RPMI8226 (cell line): ENCODE data around the gene RCVRN.

Experiments used
- DNase-seq: peaks from one replicate; pipeline ENCODE4 v3.0.0-alpha.2; 2015

RCVRN gene

DNA sequence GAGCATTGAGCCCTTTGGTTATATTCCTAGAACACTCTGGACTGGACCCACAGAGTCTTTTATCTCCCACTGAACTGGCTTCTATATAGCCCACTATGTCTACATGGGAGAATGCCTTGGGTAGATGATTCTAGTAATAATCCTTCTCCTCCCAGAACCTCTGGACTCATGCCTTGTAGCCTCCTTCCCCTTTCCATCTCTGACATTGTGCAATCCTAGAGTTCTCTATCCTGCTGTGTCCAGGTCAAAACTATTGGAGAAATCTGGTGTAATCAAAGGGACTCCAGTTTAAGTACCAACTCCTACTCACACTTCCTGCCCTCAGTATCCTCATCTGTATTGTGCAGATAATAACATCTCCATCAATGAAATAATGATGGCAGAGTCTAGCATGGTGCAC, 9.1 kb downstream of the RCVRN start:
- no peak for DNase-seq

GRCh38 chr17:9894231-9894630, 10.8 kb downstream of the RCVRN start:
- no peak for DNase-seq

DNA sequence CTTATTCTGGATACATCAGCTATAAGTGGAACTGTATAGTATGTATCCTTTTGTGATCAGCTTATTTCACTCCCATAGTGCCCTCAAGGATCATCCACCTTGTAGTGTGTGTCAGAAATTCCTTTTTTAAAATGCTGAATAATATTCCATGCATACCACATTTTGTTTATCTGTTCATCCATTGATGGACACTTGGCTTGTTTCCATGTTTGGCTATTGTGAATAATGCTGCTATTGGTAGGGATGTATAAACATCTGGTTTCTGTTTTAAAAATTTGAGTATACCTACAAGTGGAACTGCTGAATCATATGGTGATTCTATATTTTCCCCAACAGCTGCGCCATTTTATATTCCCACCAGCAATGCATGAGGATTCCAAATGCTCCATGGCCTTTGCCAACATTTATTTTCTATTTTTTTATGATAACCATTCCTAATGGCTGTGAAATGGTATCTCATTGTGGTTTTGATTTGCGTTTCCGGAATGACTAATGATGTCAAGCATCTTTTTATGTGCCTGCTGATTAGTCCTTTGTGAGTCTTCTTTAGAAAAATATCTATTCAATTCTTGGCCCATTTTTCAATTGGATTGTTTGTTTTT, 11.6 kb downstream of the RCVRN start:
- no peak for DNase-seq

- DNase-seq, result peak; percentile 10
Observed at GRCh38 chr17:9890124-9890523, 14.9 kb downstream of the RCVRN start.

DNA sequence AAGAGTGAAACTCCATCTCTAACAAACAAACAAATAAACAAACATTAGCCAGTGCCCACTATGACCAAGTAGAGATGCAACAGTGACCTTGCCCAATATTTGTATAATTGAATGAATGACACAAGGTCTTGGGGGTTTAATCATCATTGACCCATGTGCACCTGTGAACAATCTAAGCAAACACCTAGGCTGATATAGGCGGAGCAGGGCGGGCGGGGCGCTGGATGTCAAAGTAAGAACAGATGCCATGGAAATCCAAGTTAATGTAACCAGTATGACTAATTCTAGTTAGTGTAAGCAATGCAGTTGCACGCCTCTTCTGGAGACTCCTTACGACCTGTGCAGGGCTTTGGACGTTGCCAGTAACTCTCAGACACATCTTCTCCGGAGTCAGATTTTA, 17.6 kb downstream of the RCVRN start:
- no peak for DNase-seq

DNA sequence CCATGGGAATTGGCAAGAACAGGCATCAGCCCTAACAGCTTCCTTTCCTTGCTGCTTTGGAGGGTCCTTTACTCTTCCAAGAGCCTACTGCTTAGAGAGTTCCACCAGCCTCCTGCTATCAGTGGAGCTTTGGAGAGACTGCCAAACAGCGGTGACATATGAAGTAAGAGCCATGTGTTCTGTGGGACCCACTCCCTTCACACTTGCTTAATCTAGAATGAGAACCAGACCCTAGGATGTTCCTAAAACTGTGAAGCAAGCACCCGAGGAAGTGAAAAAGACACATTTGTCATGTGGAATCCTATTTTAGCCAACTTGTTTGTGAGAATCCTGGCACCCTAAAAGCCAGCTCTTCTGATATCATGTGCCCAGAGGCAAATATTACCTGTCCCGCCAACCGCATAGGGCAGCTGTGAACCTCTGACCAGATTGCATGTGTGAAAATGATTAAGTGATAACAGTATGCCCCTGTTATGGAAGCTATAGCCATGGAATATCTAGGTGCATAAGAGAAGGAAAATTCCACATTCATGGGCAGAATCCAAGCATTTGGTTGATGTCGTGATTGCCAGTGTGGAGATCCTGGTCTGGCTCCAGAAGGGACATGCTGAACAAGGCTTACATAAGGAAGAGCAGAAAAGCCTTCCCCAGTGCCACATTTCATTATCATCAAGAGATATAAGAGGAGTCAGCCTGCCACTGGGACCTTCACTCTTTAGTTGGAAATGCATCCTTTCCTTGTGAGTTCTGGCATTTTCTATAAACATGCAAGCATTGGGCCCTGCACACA, 18.7 kb downstream of the RCVRN start:
- no peak for DNase-seq

DNA sequence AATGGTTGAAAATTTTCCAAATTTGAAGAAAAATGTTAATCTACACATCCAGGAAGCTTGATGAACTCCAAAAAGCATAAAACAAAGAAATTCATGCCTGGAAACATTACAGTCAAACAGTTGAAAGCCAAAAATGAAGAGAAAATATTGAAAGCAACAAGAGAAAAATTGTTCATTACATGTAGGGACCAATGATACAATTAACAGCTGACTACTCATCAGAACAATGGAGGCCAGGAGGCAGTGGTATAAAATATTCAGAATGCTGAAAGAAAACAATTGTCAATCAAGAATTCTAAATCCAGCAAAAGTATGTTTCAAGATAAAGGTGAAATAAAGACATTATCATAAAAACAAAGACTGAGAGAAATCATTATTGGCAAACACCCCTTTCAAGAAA, 21.6 kb downstream of the RCVRN start:
- no peak for DNase-seq

DNA sequence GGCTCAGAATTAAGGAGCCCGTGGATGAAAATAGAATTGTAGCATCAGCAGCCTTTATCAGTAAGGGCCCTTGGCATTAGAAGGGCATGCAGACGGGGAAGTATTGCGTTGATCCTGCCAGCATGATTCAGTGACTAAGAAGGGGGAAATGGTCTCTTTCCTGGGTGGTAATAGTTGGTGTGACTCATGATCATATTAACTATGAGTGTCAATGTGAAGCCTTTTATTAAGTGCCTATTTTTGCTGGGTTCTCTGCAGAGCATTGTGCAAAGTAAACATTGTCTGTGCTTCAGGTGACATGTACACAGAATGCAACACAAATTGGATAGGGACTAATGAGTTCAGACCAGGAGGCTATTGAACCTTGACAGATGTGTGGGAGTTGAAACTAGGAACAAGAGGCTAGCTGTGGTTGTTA, 24.5 kb downstream of the RCVRN start:
- no peak for DNase-seq

GRCh38 chr17:9878786-9879525, 26.1 kb downstream of the RCVRN start:
- DNase-seq, result no peak

DNA sequence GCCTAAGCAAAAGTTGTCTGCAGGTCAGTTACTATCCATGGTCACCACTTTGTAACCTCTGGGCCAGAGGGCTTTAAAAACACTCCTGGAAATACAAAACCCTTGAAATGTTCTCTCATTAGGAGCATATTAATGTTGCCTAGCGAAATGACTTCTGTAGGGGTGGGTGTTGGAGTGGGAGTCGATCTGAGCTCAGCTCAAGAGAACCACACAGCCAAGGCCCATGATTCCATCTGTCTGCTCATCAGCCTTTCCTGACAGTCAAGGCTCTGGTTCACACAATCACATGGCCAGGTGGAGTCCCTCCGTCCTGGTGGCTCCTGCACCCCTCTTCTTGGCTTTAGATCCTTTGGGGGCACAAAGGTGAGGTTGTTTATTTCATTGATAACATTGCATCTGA, 26.7 kb downstream of the RCVRN start:
- no peak for DNase-seq

DNA sequence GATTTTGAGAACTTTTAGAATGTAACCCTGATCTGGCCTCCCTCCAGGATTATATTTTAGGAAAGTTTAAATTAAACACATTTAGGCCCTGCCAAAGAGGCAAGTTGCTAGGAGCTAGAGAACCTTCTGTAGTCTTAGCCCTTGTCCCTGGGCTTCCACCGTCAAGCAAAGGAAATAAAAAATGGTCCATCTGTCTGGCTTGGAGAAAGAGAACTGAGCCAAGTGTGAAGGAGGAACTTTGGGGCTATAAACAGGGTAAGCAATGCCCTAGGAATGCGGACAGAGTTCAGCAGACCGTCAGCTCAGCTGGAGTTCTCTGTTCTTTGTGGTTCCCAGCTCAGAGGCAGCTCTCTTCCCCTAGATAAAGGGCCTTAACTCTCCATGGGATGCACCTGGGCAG, 29.6 kb downstream of the RCVRN start:
- DNase-seq, result no peak

DNA sequence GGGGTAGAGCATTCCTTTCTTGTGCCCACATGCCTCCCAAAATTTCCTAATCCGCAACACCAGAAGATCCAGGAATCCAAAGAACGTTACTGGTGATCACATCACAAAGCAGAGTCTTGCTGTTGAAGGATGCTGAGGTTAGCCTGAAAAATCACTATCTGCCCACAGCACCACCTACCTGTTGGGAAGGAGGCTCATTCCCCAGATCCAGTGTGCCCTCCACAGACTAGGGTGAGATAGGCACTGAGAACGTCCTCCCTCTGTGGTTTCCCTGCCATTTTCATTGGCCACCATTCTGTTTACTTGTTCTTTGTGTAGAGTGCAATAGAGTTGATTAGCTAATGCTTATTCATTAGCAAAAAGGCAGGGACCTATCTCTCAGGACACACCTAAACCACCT, 30.3 kb downstream of the RCVRN start:
- no peak for DNase-seq

GRCh38 chr17:9872852-9873251, 32.2 kb downstream of the RCVRN start:
- no peak for DNase-seq

- no peak for DNase-seq
Observed at GRCh38 chr17:9868552-9868951, 36.5 kb downstream of the RCVRN start.

- DNase-seq, result no peak
Observed at GRCh38 chr17:9865586-9865985, 39.5 kb downstream of the RCVRN start.

DNA sequence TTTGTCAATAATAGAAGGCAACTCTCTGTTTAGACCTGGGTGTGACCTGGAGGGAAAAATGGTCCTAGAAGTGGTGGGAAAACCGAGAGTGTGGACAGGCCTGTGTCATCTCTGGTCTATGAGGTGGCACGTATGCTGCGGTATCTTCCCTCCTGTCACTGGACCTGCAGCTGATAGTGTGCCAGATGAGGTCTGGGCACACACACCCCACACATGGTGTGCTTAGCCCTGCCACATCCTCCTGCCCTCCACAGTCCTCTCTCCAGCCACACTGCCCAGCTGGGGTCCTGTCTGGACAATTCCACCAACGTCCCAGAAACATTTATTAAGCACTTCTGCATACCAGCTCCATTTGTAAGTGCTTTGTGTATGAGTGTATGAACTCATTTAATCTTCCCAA, 42.1 kb downstream of the RCVRN start:
- DNase-seq, result no peak

DNA sequence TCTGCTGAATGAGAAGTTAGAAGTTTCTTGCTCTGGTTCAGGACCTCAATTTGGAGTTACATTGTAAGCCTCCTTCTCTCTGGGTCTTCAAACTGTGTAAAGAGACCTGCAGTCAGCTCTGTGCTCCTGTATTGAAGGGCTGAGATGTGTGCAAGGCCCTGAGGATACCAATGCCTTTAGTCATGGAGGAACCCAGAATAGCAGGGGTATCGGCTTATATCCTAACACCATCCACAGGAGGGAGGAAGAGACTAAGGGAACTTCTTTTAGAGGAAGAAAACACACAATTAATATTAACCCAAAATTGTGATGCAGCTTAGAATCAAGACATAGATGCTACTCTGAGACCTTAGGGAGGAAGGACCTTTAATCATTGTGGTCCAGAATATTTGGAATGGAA, 42.9 kb downstream of the RCVRN start:
- DNase-seq, result no peak

- DNase-seq, result no peak
Observed at GRCh38 chr17:9860851-9861250, 44.2 kb downstream of the RCVRN start.

DNA sequence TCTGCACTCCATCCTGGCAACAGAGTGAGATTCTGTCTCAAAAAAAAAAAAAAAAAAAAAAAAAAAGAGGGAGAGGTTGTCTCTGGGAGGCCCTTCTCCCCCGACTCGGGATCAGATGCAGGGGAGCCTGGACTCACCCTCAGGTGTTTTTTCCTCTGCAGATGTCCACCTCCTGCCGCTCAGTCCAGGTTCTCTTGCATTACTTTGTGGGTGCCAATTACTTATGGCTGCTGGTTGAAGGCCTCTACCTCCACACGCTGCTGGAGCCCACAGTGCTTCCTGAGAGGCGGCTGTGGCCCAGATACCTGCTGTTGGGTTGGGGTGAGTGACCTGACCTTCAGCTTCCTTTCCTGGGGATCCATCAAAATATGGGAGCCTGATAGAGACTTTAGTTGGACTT, 45.3 kb downstream of the RCVRN start:
- no peak for DNase-seq

DNA sequence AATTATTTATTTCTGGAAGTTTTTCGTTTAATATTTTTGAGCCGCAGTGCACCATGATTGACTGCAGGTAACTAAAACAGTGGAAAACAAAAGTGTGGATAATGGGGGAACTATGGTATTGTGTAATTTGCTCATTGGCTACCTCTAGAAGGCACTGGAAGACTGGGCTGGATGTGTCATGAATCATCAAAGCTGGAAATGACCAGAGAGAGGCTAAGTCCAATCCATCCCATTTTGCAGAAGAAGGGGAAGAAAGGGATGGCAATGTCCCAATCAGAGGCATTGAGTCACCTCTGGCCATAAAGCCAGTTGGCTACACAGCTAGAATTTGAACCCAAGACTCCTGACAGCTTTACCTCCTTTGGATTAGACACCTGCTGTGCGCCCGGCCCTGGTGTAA, 50.0 kb downstream of the RCVRN start:
- no peak for DNase-seq

DNA sequence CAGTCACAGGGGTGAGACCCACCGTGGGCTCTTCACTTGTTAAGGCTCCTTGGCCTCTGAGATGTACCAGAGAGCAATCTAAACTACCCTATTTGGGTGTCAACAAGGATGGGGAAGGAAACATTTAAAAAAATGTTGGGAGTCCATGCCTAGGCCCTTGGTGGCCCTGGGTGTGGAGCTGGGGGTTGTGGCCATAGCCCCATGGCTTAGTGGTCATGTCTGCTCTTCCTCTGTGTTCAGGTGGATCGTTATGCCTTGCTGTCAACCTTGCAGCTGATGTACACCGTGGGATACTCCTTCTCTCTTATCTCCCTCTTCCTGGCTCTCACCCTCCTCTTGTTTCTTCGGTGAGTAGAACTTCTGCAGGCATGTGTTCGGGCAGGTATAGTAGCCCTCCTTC, 50.8 kb downstream of the RCVRN start:
- no peak for DNase-seq

GRCh38 chr17:9850151-9850550, 54.9 kb downstream of the RCVRN start:
- DNase-seq, result no peak
